Common myeloid progenitor, CD34-positive (primary cell): Measurements from ENCODE around the gene COL12A1.

ENCODE experiments used
- CTCF ChIA-PET: fragments of 350-600 bp; sonication (Branson Sonifier 250); formaldehyde crosslinking; loops from one replicate; lab custom pipeline; 2021; ENCODE audit warnings: antibody characterized with exemption; lab: Charles Lee
- POLR2A ChIA-PET: fragments of 350-600 bp; sonication (Branson Sonifier 250); formaldehyde crosslinking; loops from one replicate; lab custom pipeline; 2021; ENCODE audit warnings: antibody characterized with exemption; lab: Charles Lee
- DNase-seq, 3 donors: peaks; one replicate each; pipeline versions ENCODE4 v3.0.0 to v3.0.0-alpha.2; 2013
- H3K27ac ChIP-seq, 2 experiments: 1 replicate in 1 of 2; 2 replicates in 1 of 2; pipeline ENCODE4 v1.7.0; 2013; ENCODE audit warnings: inconsistent platforms in 2 of 2, low read length in 2 of 2, mild to moderate bottlenecking in 2 of 2, low read depth in 1 of 2, moderate library complexity in 1 of 2; ENCODE audit not compliant: severe bottlenecking in 2 of 2, insufficient read depth in 1 of 2, poor library complexity in 1 of 2
- H3K27me3 ChIP-seq, 5 experiments: replicated peaks in 2 of 5; 1 replicate in 3 of 5; 2 replicates in 2 of 5; pipeline versions ENCODE4 v1.6.1 to v1.7.0; 2013; ENCODE audit warnings: low read length in 4 of 5, mild to moderate bottlenecking in 2 of 5, moderate library complexity in 2 of 5, inconsistent platforms in 1 of 5; ENCODE audit not compliant: insufficient read depth in 5 of 5, control insufficient read depth in 4 of 5
- H3K36me3 ChIP-seq, 4 experiments: 1 replicate in 2 of 4; 2 replicates in 2 of 4; pipeline versions ENCODE4 v1.6.1 to v1.7.0; 2013; ENCODE audit warnings: low read length in 3 of 4, control low read depth in 1 of 4, mild to moderate bottlenecking in 1 of 4; ENCODE audit not compliant: control insufficient read depth in 4 of 4, insufficient read depth in 4 of 4
- H3K4me1 ChIP-seq, 4 experiments: 1 replicate in 3 of 4; 2 replicates in 1 of 4; pipeline versions ENCODE4 v1.6.1 to v1.7.1; 2013; ENCODE audit warnings: low read length in 3 of 4, mild to moderate bottlenecking in 3 of 4, control low read depth in 1 of 4, inconsistent platforms in 1 of 4, moderate library complexity in 1 of 4; ENCODE audit not compliant: control insufficient read depth in 4 of 4, insufficient read depth in 4 of 4; ENCODE audit errors: control extremely low read depth in 1 of 4
- H3K4me3 ChIP-seq, 7 experiments: 1 replicate in 4 of 7; 2 replicates in 3 of 7; pipeline versions ENCODE4 v1.5.1 to v1.7.0; 2013; ENCODE audit warnings: mild to moderate bottlenecking in 7 of 7, low read length in 6 of 7, moderate library complexity in 6 of 7, inconsistent platforms in 2 of 7, low read depth in 2 of 7, control low read depth in 1 of 7; ENCODE audit not compliant: insufficient read depth in 4 of 7, control insufficient read depth in 1 of 7; ENCODE audit errors: extremely low read depth in 1 of 7
- H3K9me3 ChIP-seq, 5 experiments: 1 replicate in 4 of 5; 2 replicates in 1 of 5; pipeline versions ENCODE4 v1.6.1 to v1.7.1; 2013; ENCODE audit warnings: low read length in 4 of 5, mild to moderate bottlenecking in 2 of 5, inconsistent platforms in 1 of 5, low read depth in 1 of 5, moderate library complexity in 1 of 5; ENCODE audit not compliant: control insufficient read depth in 4 of 5, insufficient read depth in 2 of 5; ENCODE audit errors: control extremely low read depth in 1 of 5
- WGBS: methylation state at CpG from one replicate; pipeline ENCODE4 v1.1.5; 2013; ENCODE audit not compliant: insufficient coverage; 5-methylcytosine and 5-hydroxymethylcytosine counted together

The COL12A1 gene

GRCh38 chr6:75206576-75207342 lies 906 bp upstream of the COL12A1 start:
- H3K27me3 ChIP-seq: peaks cover 17 to 71% (median 57%) of the 10 kb centered on the region in 5 experiments
- POLR2A ChIA-PET: no interaction called here
- DNase-seq: peak in 2 of 3 donors; percentile 26 to 29
- peaks cover 6 to 57% (median 47%) of the 10 kb centered on the region in 4 experiments for H3K4me1 ChIP-seq
- no peaks in the 10 kb centered on the region for H3K36me3 ChIP-seq
- CTCF ChIA-PET: interaction anchor here (0.9 to 5.8 kb wide), 4 partner anchors 8 to 1353 kb away, joined by 4 to 63 read pairs (median 5); no protein-coding TSS in a partner anchor
- H3K27ac ChIP-seq: no peak overlapping the region
- H3K9me3 ChIP-seq: no peaks in the 10 kb centered on the region
- peak overlapping the region in 4 of 7 experiments; percentile 32 to 71 (median 54) for H3K4me3 ChIP-seq
- WGBS: 3% methylated on average over 26 of the region's 35 CpGs

- peaks cover 17 to 85% (median 61%) of the 10 kb centered on the region in 5 experiments for H3K27me3 ChIP-seq
- no peaks in the 10 kb centered on the region for H3K9me3 ChIP-seq
- WGBS: 3% methylated on average over 39 of the region's 47 CpGs
- peak in 2 of 3 donors; percentile 46 to 47 for DNase-seq
- peaks cover 6 to 58% (median 47%) of the 10 kb centered on the region in 4 experiments for H3K4me1 ChIP-seq
- POLR2A ChIA-PET: no interaction called here
- CTCF ChIA-PET: interaction anchor here (0.8 to 1.6 kb wide), 4 partner anchors 10 to 1466 kb away, joined by 3 to 4 read pairs (median 4); no protein-coding TSS in a partner anchor
- no peak overlapping the region for H3K27ac ChIP-seq
- H3K36me3 ChIP-seq: no peaks in the 10 kb centered on the region
- H3K4me3 ChIP-seq: peak overlapping the region in 5 of 7 experiments; percentile 23 to 71 (median 62)
Observed at GRCh38 chr6:75204959-75205775, 686 bp downstream of the COL12A1 start.

- peak; percentile 65 to 74 (median 69) for DNase-seq
- peak overlapping the region in 5 of 7 experiments; percentile 1 to 56 (median 37) for H3K4me3 ChIP-seq
- H3K27ac ChIP-seq: no peak overlapping the region
- WGBS: 2% methylated on average over 26 of the region's 35 CpGs
- POLR2A ChIA-PET: no interaction called here
- no peaks in the 10 kb centered on the region for H3K36me3 ChIP-seq
- peaks cover 6 to 58% (median 47%) of the 10 kb centered on the region in 4 experiments for H3K4me1 ChIP-seq
- CTCF ChIA-PET: interaction anchor here (0.7 to 2.5 kb wide), 10 partner anchors 10 to 1466 kb away, joined by 3 to 8 read pairs (median 4); no protein-coding TSS in a partner anchor
- H3K9me3 ChIP-seq: no peaks in the 10 kb centered on the region
- peaks cover 17 to 89% (median 59%) of the 10 kb centered on the region in 5 experiments for H3K27me3 ChIP-seq
Observed at GRCh38 chr6:75204217-75204958, 1.5 kb downstream of the COL12A1 start.

DNA sequence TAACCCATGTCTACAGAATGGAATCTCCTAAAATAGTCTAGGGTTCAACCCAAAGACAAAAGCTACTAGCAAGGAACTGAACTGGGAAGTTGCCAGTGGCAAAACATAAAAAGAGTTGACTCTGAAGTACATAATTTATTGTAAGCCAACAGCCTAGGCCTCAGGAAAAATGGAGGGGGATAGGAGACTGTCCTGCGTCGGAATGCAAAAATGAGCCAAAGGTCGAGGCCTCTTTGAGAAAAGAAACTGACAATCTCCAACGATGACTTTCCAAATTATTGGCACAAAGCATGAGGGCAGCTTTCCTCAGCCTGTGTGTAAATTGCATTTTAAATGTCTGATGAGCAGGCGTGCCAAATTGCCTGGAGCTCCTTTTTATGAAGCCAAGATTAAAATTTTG lies 2.1 kb downstream of the COL12A1 start:
- Histone ChIP-seq H3K4me1 (peaks cover 6 to 56% (median 46%) of the 10 kb centered on the region in 4 experiments), H3K4me3 (no peak overlapping the region), H3K9me3 (no peaks in the 10 kb centered on the region), H3K27ac (no peak overlapping the region), H3K36me3 (no peaks in the 10 kb centered on the region), H3K27me3 (peaks cover 17 to 88% (median 59%) of the 10 kb centered on the region in 5 experiments)
- no peak for DNase-seq
- WGBS: 58% methylated on average over 4 of the region's 5 CpGs
- ChIA-PET CTCF (interaction anchor here (0.7 to 2.5 kb wide), 10 partner anchors 8 to 1461 kb away, joined by 3 to 8 read pairs (median 4); no protein-coding TSS in a partner anchor), POLR2A (no interaction called here)

- ChIA-PET POLR2A (no interaction called here), CTCF (interaction anchor here (0.6 to 2.5 kb wide), 7 partner anchors 8 to 1460 kb away, joined by 3 to 8 read pairs (median 3); no protein-coding TSS in a partner anchor)
- DNase-seq: peak in 2 of 3 donors; percentile 14 to 31
- 18% methylated on average over 10 of the region's 12 CpGs for whole genome bisulfite sequencing
- H3K27me3 ChIP-seq: peaks cover 17 to 79% (median 53%) of the 10 kb centered on the region in 5 experiments
- H3K36me3 ChIP-seq: no peaks in the 10 kb centered on the region
- H3K4me3 ChIP-seq: peak overlapping the region in 4 of 7 experiments; percentile 28 to 51 (median 37)
- H3K27ac ChIP-seq: no peak overlapping the region
- H3K9me3 ChIP-seq: no peaks in the 10 kb centered on the region
- H3K4me1 ChIP-seq: peaks cover 6 to 46% (median 37%) of the 10 kb centered on the region in 4 experiments
Observed at GRCh38 chr6:75202676-75203131, 3.1 kb downstream of the COL12A1 start.
